H1 (cell line): Measurements from ENCODE around the gene SMIM15. TPM values are rescaled to one million over a fixed set of nuclear protein-coding genes. Genes with fewer than 3 reads are reported as not detected.

Source experiments
- GABPA ChIP-seq: IDR thresholded peaks from 2 replicates; pipeline ENCODE4 v1.6.1; 2011; ENCODE audit warnings: mild to moderate bottlenecking, low read length, moderate library complexity, borderline replicate concordance; ENCODE audit not compliant: insufficient read depth
- HDAC2 ChIP-seq, 2 experiments: fragments of 300-600 bp in 1 of 2; sonication (generic) in 1 of 2; IDR thresholded peaks; 2 replicates each; pipeline ENCODE4 v1.6.1; 2011 to 2012; ENCODE audit warnings: low read depth in 2 of 2, low read length in 2 of 2, mild to moderate bottlenecking in 2 of 2, moderate library complexity in 2 of 2, borderline replicate concordance in 1 of 2, inconsistent platforms in 1 of 2
- POLR2AphosphoS5 ChIP-seq: IDR thresholded peaks from 2 replicates; pipeline ENCODE4 v1.6.1; 2011; ENCODE audit warnings: low read depth, low read length
- SP1 ChIP-seq: IDR thresholded peaks from 2 replicates; pipeline ENCODE4 v1.6.1; 2011; ENCODE audit warnings: low read depth, low read length
- polyA plus RNA-seq, 7 experiments: library from polyadenylated mRNA; depleted of rRNA in 3 of 7; stranded (reverse) in 5 of 7; unstranded in 2 of 7; fragments of >200 nt in 5 of 7; fragments of 200-250 nt in 2 of 7; gene quantifications; 1 replicate in 5 of 7; 2 replicates in 1 of 7; 4 replicates in 1 of 7; pipeline versions ENCODE4 v1.2.1 to v1.2.3, GENCODE V29; 2011 to 2013; ENCODE audit warnings: missing spikeins in 2 of 7, mixed read lengths in 2 of 7
- total RNA-seq: library from RNA; stranded (reverse); fragmentation: NEBNext Ultra II Directional; extraction: Animal tissue kit (Norgen Biotek cat#: 25700); gene quantifications from 2 replicates; pipeline ENCODE4 v1.2.1, GENCODE V29; 2021
- TF ChIP-seq, protein P1 (sequence below), 3 experiments: IDR thresholded peaks; 1 replicate in 2 of 3; 2 replicates in 1 of 3; pipeline versions ENCODE4 v1.5.1 to v1.6.1; 2011; ENCODE audit warnings: low read length in 3 of 3, mild to moderate bottlenecking in 3 of 3, inconsistent platforms in 2 of 3, low read depth in 1 of 3, moderate library complexity in 1 of 3; ENCODE audit not compliant: insufficient read depth in 1 of 3; ENCODE audit errors: control extremely low read depth in 1 of 3

SMIM15 gene
- total and polyA plus RNA-seq, 2 of the 8 experiments (the other 6 are each of a cell fraction or from before 2014, with no cell fraction given): 17.6 to 53.1 TPM

DNA sequence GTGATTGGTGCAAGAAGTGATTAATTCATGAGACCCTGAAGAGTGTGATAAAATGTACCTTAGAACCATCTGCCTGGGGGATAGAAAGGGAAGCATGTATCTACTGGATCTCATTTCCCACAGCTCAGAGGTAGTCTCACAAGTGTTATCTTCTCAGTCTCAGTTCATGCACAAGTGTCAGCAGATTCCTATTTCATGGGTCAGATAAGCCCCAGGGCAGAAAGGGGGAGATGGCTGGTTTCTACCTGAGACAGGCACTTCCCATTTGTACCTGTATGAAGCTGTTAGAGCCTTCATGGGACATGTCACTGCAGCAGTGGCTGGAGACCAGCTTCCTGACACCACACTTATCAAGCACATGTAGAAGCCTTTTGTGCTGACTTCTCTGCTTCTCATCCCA lies 45.6 kb upstream of the SMIM15 start (continued):
- TF ChIP-seq GABPA: no peak
- TF ChIP-seq, protein P1, sequence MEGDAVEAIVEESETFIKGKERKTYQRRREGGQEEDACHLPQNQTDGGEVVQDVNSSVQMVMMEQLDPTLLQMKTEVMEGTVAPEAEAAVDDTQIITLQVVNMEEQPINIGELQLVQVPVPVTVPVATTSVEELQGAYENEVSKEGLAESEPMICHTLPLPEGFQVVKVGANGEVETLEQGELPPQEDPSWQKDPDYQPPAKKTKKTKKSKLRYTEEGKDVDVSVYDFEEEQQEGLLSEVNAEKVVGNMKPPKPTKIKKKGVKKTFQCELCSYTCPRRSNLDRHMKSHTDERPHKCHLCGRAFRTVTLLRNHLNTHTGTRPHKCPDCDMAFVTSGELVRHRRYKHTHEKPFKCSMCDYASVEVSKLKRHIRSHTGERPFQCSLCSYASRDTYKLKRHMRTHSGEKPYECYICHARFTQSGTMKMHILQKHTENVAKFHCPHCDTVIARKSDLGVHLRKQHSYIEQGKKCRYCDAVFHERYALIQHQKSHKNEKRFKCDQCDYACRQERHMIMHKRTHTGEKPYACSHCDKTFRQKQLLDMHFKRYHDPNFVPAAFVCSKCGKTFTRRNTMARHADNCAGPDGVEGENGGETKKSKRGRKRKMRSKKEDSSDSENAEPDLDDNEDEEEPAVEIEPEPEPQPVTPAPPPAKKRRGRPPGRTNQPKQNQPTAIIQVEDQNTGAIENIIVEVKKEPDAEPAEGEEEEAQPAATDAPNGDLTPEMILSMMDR (IDR thresholded peaks at IDR 0.05; ENCODE audit: control extremely low read depth in 1 of 3, insufficient read depth in 1 of 3, low read depth in 1 of 3, low read length in 3 of 3): no peak
- TF ChIP-seq POLR2AphosphoS5: no peak
- no peak for TF ChIP-seq SP1
- no peak for TF ChIP-seq HDAC2 (IDR thresholded peaks at IDR 0.05; ENCODE audit: borderline replicate concordance in 1 of 2, low read depth in 2 of 2, low read length in 2 of 2)
